SK-N-SH (cell line): ENCODE results near the gene CIROP. TPM values are rescaled to one million over a fixed set of nuclear protein-coding genes. Genes with fewer than 3 reads are reported as not detected.

Source experiments
- CTCF ChIA-PET: fragments of 300-600, 350-600 bp; formaldehyde crosslinking; extraction: SDS; loops from one replicate; lab custom pipeline; 2021; lab: Yijun Ruan, JAX
- POLR2A ChIA-PET: fragments of 350-600 bp; sonication (Branson Sonifier 250); formaldehyde crosslinking; extraction: SDS; loops from one replicate; lab custom pipeline; 2020; ENCODE audit warnings: antibody characterized with exemption, inconsistent platforms; lab: Yijun Ruan, JAX
- DNase-seq: peaks from one replicate; pipeline ENCODE4 v3.0.0; 2012
- H2AFZ ChIP-seq: fragments of 200-600 bp; sonication (generic); 2 replicates; pipeline ENCODE4 v1.8.1; 2016; ENCODE audit warnings: antibody characterized with exemption, mild to moderate bottlenecking, low read depth
- H3F3A ChIP-seq: fragments of 200-600 bp; sonication (generic); replicated peaks from 2 replicates; pipeline ENCODE3; 2016; ENCODE audit warnings: antibody characterized with exemption, mild to moderate bottlenecking; ENCODE audit not compliant: insufficient read depth
- H3K27ac ChIP-seq, 2 experiments: fragments of 200-500 bp in 1 of 2; fragments of 200-600 bp in 1 of 2; sonication (Bioruptor generic) in 1 of 2; sonication (generic), shearing (Covaris generic) in 1 of 2; 2 replicates each; pipeline versions ENCODE4 v1.5.1 to v1.6.1; 2014 to 2016; ENCODE audit warnings: low read depth in 2 of 2, inconsistent platforms in 1 of 2, low read length in 1 of 2, mild to moderate bottlenecking in 1 of 2, mixed read lengths in 1 of 2
- H3K27me3 ChIP-seq: fragments of 200-600 bp; sonication (generic), shearing (Covaris generic); 2 replicates; pipeline ENCODE4 v1.6.1; 2016; ENCODE audit warnings: mixed run types; ENCODE audit not compliant: insufficient read depth
- H3K36me3 ChIP-seq, 2 experiments: fragments of 200-500 bp in 1 of 2; fragments of 200-600 bp in 1 of 2; sonication (Bioruptor generic) in 1 of 2; sonication (generic) in 1 of 2; replicated peaks in 1 of 2; 2 replicates each; pipeline versions ENCODE3 to v1.5.1; 2014 to 2016; ENCODE audit warnings: low read length in 1 of 2, mild to moderate bottlenecking in 1 of 2; ENCODE audit not compliant: insufficient read depth in 2 of 2, control insufficient read depth in 1 of 2
- H3K4me1 ChIP-seq, 2 experiments: fragments of 200-500 bp in 1 of 2; fragments of 200-600 bp in 1 of 2; sonication (Bioruptor generic) in 1 of 2; sonication (generic), shearing (Covaris generic) in 1 of 2; 2 replicates each; pipeline versions ENCODE4 v1.5.1 to v1.6.1; 2014 to 2016; ENCODE audit warnings: low read depth in 1 of 2, low read length in 1 of 2, mixed run types in 1 of 2; ENCODE audit not compliant: insufficient read depth in 2 of 2, control insufficient read depth in 1 of 2
- H3K4me2 ChIP-seq: fragments of 200-600 bp; sonication (generic), shearing (Covaris generic); 2 replicates; pipeline ENCODE4 v1.6.1; 2017; ENCODE audit warnings: mixed run types
- H3K4me3 ChIP-seq, 2 experiments: fragments of 200-500 bp in 1 of 2; fragments of 200-600 bp in 1 of 2; sonication (Bioruptor generic) in 1 of 2; sonication (generic), shearing (Covaris generic) in 1 of 2; 2 replicates each; pipeline versions ENCODE4 v1.5.1 to v1.8.1; 2014 to 2016; ENCODE audit warnings: low read depth in 2 of 2, inconsistent platforms in 1 of 2, low read length in 1 of 2, mild to moderate bottlenecking in 1 of 2, mixed read lengths in 1 of 2, moderate library complexity in 1 of 2
- H3K79me2 ChIP-seq: fragments of 200-600 bp; sonication (generic); 2 replicates; pipeline ENCODE4 v1.8.1; 2017; ENCODE audit warnings: mild to moderate bottlenecking; ENCODE audit not compliant: insufficient read depth
- H3K9ac ChIP-seq: fragments of 200-600 bp; sonication (generic); 2 replicates; pipeline ENCODE4 v1.6.1; 2017; ENCODE audit warnings: mixed run types
- H3K9me2 ChIP-seq: fragments of 200-600 bp; sonication (generic); 2 replicates; pipeline ENCODE4 v1.6.1; 2017; ENCODE audit warnings: mixed run types
- H3K9me3 ChIP-seq: fragments of 200-600 bp; sonication (generic); 2 replicates; pipeline ENCODE4 v1.6.1; 2017; ENCODE audit warnings: mixed run types, mild to moderate bottlenecking, moderate library complexity
- H4K20me1 ChIP-seq: fragments of 200-600 bp; sonication (generic); 2 replicates; pipeline ENCODE4 v1.6.1; 2017; ENCODE audit warnings: mild to moderate bottlenecking, mixed run types; ENCODE audit not compliant: insufficient read depth
- EP300 ChIP-seq, 2 experiments: IDR thresholded peaks; 2 replicates each; pipeline versions ENCODE4 v1.4.0 to v1.6.1; 2012; ENCODE audit warnings: borderline replicate concordance in 1 of 2, low read depth in 1 of 2, low read length in 1 of 2
- FOSL2 ChIP-seq: IDR thresholded peaks from 2 replicates; pipeline ENCODE4 v1.4.0; 2012; ENCODE audit warnings: low read depth, mild to moderate bottlenecking, moderate library complexity, borderline replicate concordance
- FOXM1 ChIP-seq: IDR thresholded peaks from 2 replicates; pipeline ENCODE4 v1.4.0; 2012; ENCODE audit warnings: low read depth, mild to moderate bottlenecking
- GABPA ChIP-seq: IDR thresholded peaks from 2 replicates; pipeline ENCODE4 v1.4.0; 2012; ENCODE audit warnings: low read depth, mild to moderate bottlenecking
- GATA2 ChIP-seq: sonication (generic); formaldehyde crosslinking; IDR thresholded peaks from 2 replicates; pipeline ENCODE4 v1.5.0; 2020; ENCODE audit warnings: mild to moderate bottlenecking, missing genetic modification reagents
- JUND ChIP-seq: IDR thresholded peaks from 2 replicates; pipeline ENCODE4 v1.4.0; 2012
- MXI1 ChIP-seq: IDR thresholded peaks from 2 replicates; pipeline ENCODE4 v1.6.1; 2012; ENCODE audit warnings: mild to moderate bottlenecking, low read depth, low read length, improper control_type of control experiment
- NFIC ChIP-seq: IDR thresholded peaks from 2 replicates; pipeline ENCODE4 v1.4.0; 2012; ENCODE audit warnings: borderline replicate concordance
- NRF1 ChIP-seq: IDR thresholded peaks from 2 replicates; pipeline ENCODE4 v1.6.1; 2012; ENCODE audit warnings: low read depth, mild to moderate bottlenecking, low read length
- RAD21 ChIP-seq: IDR thresholded peaks from 2 replicates; pipeline ENCODE4 v1.6.1; 2012; ENCODE audit warnings: mild to moderate bottlenecking, low read length
- REST ChIP-seq: IDR thresholded peaks from 2 replicates; pipeline ENCODE4 v1.6.1; 2012; ENCODE audit warnings: mild to moderate bottlenecking, low read depth, low read length, moderate library complexity
- RXRA ChIP-seq: IDR thresholded peaks from 2 replicates; pipeline ENCODE4 v1.4.0; 2012; ENCODE audit warnings: low read depth, mild to moderate bottlenecking, borderline replicate concordance
- SIN3A ChIP-seq: IDR thresholded peaks from 2 replicates; pipeline ENCODE4 v1.6.1; 2012; ENCODE audit warnings: low read depth, mild to moderate bottlenecking, low read length, moderate library complexity, borderline replicate concordance
- SMC3 ChIP-seq: IDR thresholded peaks from 2 replicates; pipeline ENCODE4 v1.6.1; 2012; ENCODE audit warnings: low read depth, low read length, improper control_type of control experiment
- TAF1 ChIP-seq: IDR thresholded peaks from 2 replicates; pipeline ENCODE4 v1.6.1; 2012; ENCODE audit warnings: low read depth, mild to moderate bottlenecking, low read length, moderate library complexity, borderline replicate concordance
- TCF12 ChIP-seq: IDR thresholded peaks from 2 replicates; pipeline ENCODE4 v1.4.0; 2012
- USF1 ChIP-seq: IDR thresholded peaks from 2 replicates; pipeline ENCODE4 v1.4.0; 2012; ENCODE audit warnings: low read depth, borderline replicate concordance
- WGBS: methylation state at CpG from one replicate; pipeline ENCODE4 v1.1.6; 2017; ENCODE audit warnings: low lambda C conversion rate; 5-methylcytosine and 5-hydroxymethylcytosine counted together
- polyA plus RNA-seq, 3 experiments: library from polyadenylated mRNA; depleted of rRNA; stranded (reverse); fragments of >200 nt; gene quantifications; 2 replicates each; pipeline ENCODE4 v1.2.3, GENCODE V29; 2012

CIROP gene
- polyA plus RNA-seq, 1 of the 3 experiments (the other 2 are of a cell fraction): not detected

DNA sequence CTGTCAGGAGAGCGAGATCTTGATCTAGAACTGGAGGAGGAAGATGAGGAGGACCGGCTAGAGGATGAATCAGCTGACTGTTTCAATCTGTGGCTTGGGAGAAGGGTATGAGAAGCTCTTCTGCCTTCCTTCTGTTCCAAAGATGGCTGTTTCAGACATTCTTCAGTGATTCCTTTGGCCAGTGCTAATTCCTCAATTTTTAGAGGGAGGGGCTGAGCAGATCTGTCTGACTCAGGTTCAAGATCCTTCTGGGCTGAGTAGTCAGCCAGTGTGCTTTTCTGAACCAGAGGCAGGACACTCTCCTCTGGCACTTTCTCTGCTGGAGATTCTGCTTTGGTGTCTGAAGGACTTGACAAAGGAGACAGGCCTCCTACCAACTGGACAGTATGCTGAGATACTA lies 25.1 kb downstream of the CIROP start:
- Histone ChIP-seq H3K9me2 (no peaks in the 10 kb centered on the region), H3K27ac (peak overlapping the region in 1 of 2 experiments; percentile 75; a peak in 1 of 4 replicates), H3K9ac (no peak overlapping the region), H3K36me3 (peaks cover 73 to 87% of the 10 kb centered on the region in 2 experiments), H2AFZ (no peak overlapping the region), H3K4me2 (0 out of 2 replicates have a peak overlapping the region, but pooled peaks have one; percentile 42), H3K27me3 (no peaks in the 10 kb centered on the region), H3K9me3 (no peaks in the 10 kb centered on the region), H3F3A (peaks cover 45% of the 10 kb centered on the region), H3K79me2 (peaks cover 55% of the 10 kb centered on the region), H4K20me1 (no peaks in the 10 kb centered on the region), H3K4me3 (no peak overlapping the region), H3K4me1 (peaks cover 0 to 22% of the 10 kb centered on the region in 2 experiments; a peak in 2 of 4 replicates)
- 88% methylated on average over 2 of the region's 2 CpGs for WGBS
- POLR2A ChIA-PET: no interaction called here
- CTCF ChIA-PET: interaction anchor here (2.5 to 5.8 kb wide), 3 partner anchors 8 to 19 kb away, joined by 10 to 68 read pairs (median 41); partner anchors contain the start of gene CDH24
- no peak for DNase-seq
- TF ChIP-seq JUND (no peak), NRF1 (no peak), FOXM1 (no peak), FOSL2 (no peak), MXI1 (no peak), SMC3 (no peak), TCF12 (no peak), TAF1 (no peak), RAD21 (no peak), REST (no peak), SIN3A (no peak), GABPA (no peak), RXRA (no peak), USF1 (no peak), EP300 (IDR thresholded peaks at IDR 0.05; ENCODE audit: borderline replicate concordance in 1 of 2, low read depth in 1 of 2, low read length in 1 of 2) (no peak), GATA2 (CRISPR knock-in tag) (no peak), NFIC (no peak)
